GM19099 (cell line): Measurements from ENCODE around the gene CDK3.

Source experiments
- POLR2A ChIP-seq: IDR thresholded peaks from 3 replicates; pipeline ENCODE4 v1.6.1; 2011; ENCODE audit warnings: low read depth; ENCODE audit not compliant: insufficient read length; ENCODE audit errors: extremely low read depth

CDK3 gene

GRCh38 chr17:75981019-75981615 is 19.5 kb upstream of the CDK3 start:
- TF ChIP-seq POLR2A, result no peak

DNA sequence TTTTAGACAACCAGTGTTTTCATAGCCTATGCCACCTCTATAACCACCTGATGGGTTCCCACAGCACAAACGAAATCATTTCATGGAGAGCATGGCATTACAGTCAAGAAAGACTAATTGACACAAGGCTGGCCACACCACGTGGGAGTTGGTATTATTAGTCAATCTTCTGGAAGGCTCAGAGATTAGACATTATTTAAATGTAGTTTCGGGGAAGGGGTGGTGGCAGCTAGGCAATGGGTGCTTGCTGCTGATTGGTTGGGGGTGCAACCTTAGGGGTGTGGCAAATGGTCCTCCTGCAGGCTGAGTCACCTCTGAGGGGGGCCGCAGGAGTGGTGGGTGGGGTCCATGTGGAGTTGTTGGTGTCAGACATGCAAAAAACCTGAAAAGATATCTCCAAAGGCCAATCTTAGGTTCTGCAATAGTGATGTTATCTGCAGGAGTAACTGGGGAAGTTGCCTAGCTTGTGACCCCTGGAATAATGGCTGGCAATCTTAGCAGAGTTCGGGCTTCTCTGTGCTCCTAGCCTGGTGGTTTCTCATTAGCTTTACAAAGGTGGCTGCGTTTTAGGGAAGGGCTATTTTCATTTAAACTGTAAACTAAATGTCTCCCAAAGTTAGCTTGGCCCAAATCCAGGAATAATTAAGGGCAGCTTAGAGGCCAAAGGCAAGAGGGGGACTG is 17.0 kb upstream of the CDK3 start:
- TF ChIP-seq POLR2A, result no peak

DNA sequence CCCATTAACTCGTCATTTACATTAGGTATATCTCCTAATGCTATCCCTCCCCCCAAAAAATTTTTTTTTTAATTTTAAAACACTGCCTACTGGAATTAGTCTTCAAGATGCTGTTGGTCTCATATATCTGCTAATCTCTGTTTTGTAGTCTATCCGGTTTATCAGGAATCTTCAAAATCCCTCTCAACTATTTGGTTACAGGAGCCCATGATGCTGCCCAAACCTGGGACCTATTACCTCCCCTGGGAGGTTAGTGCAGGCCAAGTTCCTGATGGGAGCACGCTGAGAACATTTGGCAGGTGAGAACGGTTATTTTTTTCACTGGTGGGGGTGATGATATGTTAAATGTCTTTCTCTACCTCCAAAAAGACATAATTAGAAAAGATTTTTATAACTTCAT is 14.7 kb upstream of the CDK3 start:
- TF ChIP-seq POLR2A, result no peak

GRCh38 chr17:75987041-75987440 is 13.6 kb upstream of the CDK3 start:
- TF ChIP-seq POLR2A, result no peak

GRCh38 chr17:75991396-75991795 is 9.3 kb upstream of the CDK3 start:
- TF ChIP-seq POLR2A, result no peak

DNA sequence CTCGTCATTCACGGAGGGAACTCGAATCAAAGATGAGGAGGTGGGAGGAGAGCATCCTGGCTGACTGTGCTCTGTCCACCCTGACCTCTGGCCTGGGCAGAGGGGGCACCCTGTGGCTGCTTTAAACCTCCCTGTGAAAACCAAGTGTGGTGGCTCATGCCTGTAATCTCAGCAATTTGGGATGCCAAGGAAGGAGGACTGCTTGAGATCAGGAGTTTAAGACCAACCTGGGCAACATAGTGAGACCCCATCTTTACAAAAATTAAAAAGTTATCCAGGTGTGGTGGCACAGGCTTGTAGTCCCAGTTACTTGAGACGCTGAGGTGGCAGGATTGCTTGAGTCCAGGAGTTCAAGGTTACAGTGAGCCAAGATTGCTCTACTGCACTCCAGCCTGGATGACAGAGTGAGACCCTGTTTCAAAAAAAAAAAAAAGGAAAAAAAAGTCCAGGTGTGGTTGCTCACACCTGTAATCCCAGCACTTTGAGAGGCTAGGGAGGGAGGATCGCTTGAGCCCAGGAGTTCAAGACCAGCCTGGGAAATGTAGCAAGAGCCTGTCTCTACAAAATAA is 5.8 kb upstream of the CDK3 start:
- no peak for TF ChIP-seq POLR2A

GRCh38 chr17:75995385-75995925 is 5.2 kb upstream of the CDK3 start:
- TF ChIP-seq POLR2A, result no peak

DNA sequence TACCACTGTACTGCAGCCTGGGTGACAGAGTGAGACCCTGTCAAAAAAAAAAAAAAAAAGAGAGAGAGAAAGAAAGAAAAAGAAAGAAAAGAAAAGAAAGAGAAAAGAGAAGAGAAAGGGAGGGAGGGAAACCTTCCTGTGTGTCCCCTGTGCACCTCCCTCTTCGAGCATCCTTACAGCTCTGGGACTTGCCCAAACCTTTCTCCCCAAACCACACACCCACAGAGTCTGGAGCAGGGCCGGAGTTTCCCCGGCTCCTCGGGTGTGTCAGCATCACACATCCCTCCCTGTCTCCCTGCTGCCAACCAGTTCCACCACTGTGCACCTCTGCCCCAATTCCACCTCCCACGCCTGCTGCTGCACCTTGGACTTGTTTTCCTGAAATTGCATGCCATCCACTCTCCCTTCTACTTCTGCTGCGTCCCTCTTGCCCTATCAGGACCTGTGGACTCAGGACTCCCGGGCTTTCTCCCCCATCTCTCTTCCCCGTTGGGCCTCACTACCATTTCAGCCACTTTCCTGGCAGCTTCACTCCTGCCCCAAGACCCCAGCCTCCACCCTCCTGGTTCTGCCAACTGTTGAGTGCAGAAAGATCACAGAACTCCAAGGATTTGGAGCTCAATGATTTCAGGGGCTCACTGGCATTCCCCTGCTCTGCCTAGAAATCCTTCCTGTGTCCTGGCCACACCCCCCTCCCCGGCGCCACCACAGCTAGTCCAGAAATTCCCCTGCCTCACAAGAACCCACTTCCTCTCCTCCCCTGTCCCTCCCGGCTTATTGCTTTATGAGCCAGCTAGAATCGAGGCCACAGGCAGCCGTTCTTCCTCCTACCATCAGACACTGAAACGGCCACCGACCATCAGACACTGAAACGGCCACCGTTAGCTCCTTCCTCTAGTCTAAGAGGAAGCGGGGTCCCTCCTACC is 3.7 kb upstream of the CDK3 start:
- TF ChIP-seq POLR2A, result peak; percentile 15

DNA sequence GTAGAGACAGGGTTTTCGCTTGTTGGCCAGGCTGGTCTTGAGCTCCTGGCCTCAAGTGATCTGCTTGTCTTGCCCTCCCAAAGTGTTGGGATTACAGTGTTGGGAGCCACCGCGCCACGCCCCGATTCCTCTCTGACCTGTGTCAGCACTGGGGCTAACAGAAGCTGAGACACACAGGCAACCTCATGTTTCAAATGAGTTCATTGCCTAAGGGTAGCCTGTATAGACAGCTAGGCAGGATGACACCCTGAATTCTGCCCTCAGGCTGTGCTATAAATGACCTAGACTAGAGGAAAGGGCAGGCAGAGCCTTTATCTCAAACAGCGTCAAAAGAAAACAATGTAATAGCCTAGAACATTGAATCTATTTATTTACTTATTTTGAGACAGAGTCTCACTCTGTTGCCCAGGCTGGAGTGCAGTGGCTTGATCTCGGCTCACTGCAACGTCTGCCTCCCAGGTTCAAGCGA is 2.3 kb upstream of the CDK3 start:
- no peak for TF ChIP-seq POLR2A

GRCh38 chr17:76000016-76000754 is 470 bp upstream of the CDK3 start:
- no peak for TF ChIP-seq POLR2A

DNA sequence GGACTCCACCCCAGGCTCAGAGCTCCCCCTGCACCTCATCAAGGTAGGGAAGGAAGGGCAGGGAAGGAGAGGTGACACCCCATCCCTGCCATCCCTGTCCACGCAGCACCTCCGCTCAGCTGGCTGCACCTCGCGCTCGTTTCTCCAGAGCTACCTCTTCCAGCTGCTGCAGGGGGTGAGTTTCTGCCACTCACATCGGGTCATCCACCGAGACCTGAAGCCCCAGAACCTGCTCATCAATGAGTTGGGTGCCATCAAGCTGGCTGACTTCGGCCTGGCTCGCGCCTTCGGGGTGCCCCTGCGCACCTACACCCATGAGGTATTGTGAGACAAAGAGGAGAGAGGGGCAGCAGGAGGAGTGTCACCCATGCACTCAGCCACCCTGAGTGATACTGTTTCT is 1.4 kb downstream of the CDK3 start:
- no peak for TF ChIP-seq POLR2A

DNA sequence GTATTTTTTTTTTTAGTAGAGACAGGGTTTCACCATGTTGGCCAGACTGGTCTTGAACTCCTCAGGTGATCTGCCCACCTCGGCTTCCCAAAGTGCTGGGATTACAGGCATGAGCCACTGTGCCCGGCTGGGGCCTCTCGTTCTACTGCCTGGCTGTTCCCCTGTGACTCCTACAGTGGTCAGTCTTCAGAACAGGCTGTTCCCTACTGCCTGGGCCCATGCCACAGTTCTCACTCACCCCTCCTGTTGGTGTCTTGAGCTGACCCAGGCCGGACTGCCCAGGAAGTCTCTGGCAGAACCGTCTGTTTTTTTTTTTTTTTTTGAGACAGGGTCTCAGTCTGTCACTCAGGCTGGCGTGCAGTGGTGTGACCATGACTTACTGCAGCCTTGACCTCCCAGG is 3.3 kb downstream of the CDK3 start:
- TF ChIP-seq POLR2A, result no peak

DNA sequence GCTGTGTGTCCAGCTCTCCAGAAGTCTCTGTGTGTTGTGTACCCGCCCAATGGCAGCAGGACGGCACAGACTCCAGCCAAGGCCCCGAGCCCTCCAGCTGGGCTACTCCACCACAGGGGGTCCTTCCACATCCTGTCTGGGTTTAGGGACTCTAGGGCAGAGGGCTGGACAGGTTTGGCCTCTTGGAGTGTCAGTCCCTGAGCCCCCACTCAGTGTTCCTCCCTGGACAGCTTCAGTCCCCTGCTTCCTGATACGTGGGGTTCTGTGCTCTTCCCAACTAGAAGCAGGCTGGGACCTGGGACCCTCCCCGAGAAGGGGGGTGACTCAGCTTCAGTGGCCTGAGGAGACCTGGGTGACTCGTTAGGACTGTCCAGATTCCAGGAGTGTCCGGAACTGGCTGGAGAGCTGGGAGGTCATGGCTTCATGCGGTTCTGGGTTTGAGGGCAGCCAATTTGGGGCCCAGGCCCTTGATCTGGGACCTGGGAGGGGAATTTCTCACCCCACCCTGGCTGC is 4.2 kb downstream of the CDK3 start:
- TF ChIP-seq POLR2A, result no peak
